Measurements from ENCODE around the gene EFTUD2.

Gene EFTUD2

DNA sequence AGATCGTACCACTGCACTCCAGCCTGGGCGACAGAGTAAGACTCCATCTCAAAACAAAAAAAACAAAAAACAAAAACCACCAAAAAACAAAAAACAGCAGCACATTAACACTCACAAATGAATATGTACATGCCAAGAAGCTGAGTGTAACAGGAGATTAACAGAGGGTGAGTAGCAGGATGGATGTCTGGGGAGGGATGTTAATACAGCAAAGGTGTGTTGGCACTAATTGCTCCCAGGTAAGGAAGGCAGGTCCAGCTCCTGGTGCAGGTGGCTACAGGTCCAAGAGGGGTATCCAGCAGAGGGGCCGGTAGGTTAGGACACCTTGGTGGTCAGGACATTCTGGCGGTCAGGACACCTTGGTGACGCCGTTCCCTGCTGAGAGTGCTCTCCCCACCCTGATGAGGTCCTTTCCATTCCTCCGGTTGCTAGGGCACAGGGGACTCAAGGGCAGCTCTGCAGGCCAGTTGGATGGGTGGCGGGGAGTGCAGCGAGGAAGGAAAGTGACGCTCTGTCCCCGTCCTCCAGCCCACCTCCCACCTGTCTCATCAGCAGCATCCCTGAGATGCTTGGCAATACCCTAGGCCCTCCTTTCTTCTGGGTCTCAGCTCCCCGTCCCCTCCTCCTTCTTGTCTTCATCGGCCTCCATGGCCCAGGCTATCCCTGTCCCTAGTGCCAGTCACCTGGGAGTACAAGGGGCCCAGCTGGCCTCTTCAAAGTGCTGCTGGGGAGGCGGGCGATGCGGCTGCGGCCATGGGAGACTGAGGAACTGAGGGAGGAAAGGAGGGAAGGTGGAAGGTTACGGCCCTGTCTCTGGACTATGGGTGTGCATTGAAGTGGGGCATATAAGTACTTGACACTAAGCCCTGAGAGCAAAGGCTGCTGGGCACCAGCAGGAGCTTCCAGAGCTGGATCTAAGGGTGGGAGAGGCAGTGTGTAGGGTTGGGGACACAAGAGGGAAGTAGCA lies 26.8 kb upstream of the EFTUD2 start:
- no peak for DNase-seq (ENCODE audit: low spot score)

DNA sequence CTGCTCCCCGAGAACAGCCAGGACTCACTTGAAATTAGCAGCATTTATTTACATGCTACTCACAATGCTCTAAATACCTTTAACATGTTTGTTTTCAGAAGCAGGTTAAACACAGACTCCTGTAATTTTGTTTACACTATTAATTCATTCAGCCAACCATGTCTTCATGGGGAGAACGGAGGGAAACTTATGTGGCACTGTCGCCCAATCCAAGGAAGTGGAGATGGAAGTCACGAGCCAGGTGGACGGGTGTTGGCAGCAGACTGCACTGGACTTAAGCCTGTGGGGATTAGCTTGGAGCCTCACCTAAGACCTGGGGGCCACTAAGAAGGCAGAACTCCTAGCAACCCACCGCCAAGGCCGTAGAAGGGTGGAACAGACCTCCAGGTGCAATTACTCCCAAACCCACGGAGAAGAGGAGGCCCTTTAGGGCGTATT lies 24.9 kb upstream of the EFTUD2 start:
- no peak for DNase-seq (ENCODE audit: low spot score)

DNA sequence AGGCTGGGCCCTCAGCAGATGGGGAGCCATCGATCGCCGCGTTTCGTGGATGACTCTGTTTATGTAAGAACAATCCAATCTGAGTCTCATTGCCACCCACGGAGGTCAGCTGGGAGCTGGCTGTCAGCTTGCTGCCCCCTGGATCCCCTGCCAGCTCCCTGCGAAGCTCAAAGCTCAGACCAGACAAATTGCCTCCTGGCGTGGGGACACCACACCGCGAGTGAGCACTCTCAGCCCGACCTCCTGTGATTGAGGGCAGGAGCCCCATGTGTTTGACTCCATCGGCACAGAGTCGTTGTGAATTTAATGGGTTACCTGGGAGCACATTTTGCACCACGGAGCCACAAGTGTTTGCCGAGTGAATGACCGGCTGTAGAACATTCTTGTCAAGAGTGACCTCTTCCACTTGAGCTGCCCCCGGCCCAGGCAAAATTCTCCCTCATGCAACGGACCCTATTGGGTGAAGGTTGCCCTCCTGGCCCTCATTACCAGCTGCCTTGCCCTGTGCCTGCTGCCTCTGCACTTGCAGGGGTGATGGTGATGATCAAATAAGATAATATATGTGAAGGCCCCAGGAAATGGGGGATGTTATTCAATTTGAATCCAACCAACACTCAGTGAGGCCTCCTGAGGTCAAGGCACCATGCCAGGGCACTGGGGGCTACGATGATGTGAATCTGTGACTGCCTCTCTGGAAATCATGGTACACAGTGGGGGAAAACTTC lies 23.7 kb upstream of the EFTUD2 start:
- DNase-seq (ENCODE audit: low spot score), result no peak

DNA sequence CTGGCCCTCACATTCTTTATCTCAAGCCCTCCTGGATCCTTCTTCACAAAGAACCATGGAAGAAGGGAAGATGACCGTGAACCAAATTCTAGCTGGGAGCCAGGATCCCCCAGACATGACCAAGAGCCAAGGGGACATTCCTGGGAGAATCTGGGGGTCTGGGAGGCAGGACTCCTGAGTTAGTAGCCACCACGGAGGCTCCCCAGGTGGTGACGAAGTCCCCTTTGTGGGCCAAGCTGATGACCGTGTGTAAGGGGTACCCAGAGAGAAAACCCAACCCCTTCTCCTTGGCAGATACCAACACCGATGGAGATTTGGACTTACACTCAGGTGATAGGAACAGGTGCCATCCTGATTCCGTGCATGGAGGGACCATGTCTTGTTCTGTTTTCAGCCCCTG lies 22.9 kb upstream of the EFTUD2 start:
- no peak for DNase-seq (ENCODE audit: low spot score)

DNA sequence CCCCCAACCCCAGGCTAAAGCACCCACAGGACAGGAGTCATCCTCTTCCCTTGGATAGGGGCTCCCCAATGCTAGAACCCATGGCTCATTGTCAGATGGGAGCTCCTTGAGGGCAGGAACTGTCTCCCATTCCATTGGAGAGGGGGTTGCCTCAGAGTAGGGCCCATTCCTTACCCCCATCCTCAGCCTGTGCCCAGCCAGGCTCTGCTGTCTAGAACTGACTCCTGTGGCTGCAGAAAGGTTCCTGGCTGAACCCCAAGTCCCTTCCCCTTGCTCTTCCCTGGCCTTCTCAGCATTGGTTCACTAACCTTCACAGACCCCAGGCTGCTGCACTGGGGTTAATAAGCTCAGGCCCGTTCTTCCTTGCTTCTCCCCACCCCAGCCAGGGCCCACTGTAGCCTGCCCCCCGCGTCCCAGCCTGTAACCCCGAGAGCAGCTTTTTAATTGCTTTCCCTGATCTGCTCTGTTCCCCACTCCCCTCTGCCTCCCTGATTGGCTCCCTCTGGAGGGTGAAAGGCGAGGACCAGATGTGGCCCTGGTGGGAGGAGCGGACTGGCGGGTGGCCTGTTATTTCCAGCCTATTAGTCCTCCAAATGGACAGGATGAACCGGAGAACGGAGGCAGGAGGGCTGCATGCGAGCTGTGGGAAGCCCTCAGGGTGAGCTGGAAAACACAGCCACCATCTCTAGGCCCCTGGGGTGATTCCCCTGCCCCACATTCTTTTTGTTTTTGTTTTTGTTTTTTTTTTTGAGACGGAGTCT lies 22.1 kb upstream of the EFTUD2 start:
- DNase-seq (ENCODE audit: low spot score), result no peak

DNA sequence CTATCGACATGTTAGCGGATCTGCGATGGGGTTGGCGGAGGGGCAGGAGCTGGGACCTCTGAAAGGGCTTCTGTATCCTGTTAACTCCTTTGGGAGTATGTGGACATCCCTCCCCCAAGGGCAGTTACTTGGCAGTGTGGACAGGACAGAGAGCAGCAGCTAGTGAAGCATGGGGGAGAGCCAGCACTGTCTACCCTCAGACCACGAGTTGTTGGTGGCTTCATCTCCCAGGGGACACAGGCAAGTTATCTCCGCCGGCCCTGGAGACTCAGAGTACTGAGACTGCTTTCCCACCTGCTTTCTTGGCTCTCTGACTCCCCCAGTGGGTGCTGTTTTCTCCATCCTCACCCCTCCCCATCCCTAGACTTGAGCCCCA lies 21.3 kb upstream of the EFTUD2 start:
- no peak for DNase-seq (ENCODE audit: low spot score)

DNA sequence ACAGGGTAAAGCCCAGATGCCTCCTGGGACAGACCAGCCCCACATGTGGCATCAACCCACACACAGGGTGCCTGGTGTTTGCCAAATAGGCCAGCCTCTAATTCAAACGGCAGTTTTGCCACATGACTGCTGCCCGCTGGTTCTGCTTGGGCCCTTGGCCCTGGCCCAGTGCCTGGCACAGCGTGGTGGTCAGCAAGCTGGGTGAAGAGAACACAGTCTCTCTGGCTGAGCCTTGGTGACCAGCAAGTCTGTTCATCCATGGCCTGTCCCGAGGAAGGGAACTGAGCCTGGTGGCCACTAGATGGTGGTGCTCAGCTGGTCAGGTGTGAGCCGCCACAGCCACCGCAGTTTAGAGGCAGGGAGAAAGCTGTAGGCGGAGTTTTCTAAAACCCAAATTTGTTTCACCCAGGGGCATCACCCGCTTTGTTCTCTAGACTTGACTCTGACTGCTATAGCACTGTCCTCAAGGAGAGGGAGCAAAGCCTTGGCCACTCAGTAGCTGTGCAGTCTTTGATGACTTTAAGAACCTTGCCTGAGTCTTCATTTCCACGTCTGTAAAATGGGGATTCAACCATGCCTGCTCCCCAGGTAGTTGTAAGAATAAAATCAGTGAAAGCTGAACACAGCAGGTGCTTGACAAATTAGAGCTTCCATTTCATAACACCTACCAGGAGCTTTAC lies 20.8 kb upstream of the EFTUD2 start:
- peak; percentile 79 for DNase-seq (ENCODE audit: low spot score)

DNA sequence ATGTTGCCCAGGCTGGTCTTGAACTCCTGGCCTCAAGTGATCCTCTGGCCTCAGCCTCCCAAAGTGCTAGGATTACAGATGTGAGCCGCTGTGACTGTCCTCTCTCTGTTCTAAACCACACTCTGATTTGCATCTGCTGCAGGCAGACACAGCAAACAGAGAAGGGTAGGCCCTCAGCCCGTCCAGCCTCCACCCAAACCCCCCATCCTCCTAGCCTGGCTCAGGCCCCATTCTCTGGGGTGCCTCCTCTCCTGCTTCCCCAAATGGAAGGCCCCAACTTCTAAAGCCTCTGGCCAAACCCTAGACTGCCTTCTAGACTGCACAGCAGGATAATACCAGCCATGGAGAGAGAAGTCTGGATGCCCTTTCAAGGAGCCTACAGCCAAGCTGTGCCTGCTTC lies 20.2 kb upstream of the EFTUD2 start:
- DNase-seq (ENCODE audit: low spot score), result no peak

DNA sequence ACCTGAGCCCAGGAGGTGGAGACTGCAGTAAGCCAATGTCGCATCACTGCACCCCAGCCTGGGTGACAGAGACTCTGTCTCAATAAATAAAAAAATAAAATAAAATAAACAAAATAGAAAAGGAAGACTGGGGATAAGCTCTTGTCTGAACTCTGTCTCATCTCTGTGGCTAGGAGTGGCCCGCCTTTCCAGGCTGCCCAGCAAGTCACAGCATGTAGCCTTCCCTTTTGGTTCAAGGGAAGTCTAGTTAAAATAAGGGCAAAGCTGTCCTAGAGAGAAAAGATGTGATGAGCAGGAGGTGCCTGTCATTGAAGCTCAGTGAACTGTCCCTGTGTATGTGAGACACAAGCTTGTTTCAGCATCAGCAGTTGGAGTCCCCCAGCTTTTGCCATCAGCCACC lies 18.8 kb upstream of the EFTUD2 start:
- DNase-seq (ENCODE audit: low spot score), result no peak

DNA sequence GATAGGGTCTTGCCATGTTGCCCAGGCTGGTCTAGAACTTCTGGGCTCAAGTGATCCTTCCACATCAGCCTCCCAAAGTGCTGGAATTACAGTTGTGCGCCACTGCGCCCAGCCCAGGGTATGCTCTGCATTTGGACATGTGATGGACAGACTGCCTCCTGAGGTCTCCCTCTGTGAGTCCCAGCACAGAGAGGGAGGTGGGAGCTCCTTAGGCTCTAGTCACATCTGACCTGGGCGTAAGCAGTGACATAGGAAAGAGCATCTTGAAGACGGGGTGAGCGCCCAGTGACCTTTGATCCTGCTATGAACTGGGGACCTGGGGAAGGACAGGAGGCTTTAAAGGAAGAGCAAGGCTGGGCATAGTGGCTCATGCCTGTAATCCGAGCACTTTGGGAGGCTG lies 18.2 kb upstream of the EFTUD2 start:
- no peak for DNase-seq (ENCODE audit: low spot score)

DNA sequence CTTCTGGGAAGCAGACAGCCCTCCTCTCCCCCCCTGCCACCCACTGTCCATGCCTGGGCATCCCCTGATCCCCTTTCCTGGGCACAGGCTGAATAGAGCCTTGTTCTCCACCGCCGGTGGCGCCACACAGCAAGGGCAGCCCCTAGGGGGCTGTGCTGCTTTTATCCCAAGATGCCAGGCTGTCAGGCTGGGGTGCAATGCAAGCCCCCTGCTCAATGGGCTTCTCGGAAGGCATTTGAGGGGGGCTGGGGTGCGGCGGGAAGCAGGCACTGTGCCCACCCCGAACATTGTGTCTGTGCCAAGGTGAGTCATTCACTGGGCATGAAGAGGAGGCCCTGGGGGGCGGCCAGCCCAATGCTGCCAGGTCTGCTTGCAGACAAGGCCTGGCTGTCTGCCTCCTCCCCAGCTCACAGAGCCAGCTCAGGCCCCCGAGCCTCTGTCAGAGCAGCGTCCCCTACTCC lies 17.6 kb upstream of the EFTUD2 start:
- DNase-seq (ENCODE audit: low spot score), result peak; percentile 39

DNA sequence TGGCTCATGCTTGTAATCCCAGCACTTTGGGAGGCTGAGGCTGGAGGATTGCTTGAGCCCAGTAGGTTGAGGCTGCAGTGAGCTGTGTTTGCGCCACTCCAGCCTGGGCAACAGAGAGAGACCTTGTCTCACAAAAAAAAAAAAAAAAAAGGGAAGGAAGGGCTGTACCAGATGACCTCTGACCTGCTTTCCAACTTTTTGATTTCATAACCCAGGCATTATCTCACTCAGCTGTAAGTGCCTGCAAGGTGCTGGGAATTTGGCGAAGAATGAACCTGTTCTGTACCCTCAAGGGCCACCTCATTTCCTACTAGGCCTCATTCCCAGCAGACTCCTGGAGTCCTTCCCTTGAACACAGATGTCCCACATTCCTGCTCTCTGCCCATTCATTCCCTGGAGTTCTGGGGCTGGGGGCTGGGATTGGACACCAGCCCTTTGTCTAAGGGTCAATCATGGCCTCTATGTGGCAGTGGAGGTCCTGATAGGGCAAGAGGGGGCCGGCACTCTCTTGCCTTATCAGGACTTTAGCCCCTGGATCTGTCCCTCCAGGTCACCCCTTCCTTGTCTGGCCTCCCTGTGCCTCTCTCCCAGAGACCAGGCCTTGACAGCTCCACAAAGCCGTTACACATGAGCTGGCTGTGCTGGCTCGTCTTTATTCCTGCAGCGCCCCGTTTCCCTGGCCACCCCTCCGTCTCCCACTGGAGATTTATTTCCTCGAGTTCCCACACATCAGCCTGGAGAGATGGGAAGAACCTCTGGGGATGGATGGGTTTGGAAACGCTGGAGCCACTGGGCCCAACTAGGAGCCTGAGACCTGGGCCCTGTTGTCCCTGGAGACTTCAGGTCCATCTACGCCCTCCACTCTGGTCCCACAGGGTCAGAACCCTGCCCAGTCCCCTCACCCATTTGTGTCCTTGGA lies 16.9 kb upstream of the EFTUD2 start:
- DNase-seq (ENCODE audit: low spot score), result no peak

DNA sequence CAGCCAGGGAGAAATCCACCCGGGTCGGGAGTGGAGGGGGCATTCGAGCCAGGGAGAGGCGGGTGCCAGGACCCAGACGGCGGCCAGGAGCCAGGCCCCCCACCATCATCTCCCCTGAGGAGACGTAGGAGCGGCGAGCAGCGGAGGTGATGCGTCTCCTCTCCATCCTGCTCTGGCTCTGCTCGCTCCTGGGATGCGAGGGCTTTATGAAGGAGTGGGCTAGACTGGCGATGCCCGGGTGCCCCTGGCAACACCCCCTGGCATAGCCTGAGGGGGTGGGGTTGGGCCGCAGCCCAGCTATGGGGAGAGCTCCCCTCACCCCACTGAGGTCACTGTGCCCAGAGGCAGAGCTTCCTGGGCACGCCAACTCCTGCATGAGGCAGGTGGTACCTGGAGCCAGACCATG lies 16.1 kb upstream of the EFTUD2 start, which contains the start of gene GFAP:
Gene GFAP (minus strand): TSS at position 180 of the 406 bp plus-strand sequence. CDS start 14 bp downstream, at position 166.
- DNase-seq (ENCODE audit: low spot score), result no peak

DNA sequence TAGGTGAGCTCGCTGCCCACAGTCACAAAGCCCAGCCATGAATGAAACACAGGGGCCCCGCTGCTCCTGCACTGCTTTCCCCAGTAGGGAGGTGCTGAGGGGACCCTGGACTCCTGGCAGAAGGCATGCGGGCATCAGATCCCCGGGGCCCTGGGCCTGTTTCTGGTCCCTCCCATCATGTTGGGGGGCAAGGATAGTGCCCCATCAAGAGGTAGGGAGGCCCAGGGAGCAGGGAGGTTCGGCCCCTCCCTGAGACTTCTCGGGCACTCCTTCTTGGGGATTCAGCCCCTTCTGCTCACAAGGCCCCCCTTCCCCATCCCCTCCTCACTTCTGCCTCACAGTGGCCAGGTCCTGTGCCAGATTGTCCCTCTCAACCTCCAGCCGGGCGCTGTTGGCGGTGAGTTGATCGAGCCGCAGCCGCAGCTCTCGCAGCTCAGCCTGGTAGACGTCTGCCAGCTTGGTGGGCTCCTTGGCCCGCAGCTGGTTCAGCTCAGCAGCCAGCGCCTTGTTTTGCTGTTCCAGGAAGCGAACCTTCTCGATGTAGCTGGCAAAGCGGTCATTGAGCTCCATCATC lies 15.5 kb upstream of the EFTUD2 start:
- DNase-seq (ENCODE audit: low spot score), result no peak

DNA sequence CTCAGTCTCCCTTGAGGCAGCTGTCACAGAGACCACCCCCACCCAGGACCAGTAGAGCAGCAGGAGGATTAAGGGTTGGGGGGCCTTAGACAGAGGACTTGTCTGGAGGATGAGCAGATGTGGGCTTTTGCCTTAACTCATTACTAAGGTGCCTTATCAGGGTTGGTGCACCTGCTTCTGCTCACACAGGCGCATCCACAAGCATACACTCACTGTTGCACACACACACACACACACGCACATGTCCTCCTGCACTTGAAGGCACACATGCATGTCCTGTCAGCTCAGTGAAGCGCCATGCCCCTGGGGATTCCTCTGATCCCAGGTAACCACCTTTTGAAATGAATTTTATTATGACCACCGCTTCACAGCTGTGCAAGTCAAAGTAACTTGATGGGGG lies 14.9 kb upstream of the EFTUD2 start:
- DNase-seq (ENCODE audit: low spot score), result no peak

DNA sequence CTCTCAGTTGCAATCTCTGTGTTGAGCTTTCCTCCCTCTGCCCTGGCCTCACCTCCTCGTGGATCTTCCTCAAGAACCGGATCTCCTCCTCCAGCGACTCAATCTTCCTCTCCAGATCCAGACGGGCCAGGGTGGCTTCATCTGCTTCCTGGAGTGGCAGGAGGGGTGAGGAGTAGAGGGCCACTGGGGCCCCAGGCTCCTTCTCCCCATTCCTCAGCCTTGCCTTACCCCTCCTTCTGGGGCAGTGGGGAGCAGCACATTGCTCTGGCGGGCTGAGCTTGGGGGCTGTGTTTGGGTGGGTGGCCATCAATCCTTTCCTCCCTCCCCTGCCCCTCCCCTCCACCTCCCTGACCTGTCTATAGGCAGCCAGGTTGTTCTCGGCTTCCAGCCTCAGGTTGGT lies 14.4 kb upstream of the EFTUD2 start:
- DNase-seq (ENCODE audit: low spot score), result no peak

DNA sequence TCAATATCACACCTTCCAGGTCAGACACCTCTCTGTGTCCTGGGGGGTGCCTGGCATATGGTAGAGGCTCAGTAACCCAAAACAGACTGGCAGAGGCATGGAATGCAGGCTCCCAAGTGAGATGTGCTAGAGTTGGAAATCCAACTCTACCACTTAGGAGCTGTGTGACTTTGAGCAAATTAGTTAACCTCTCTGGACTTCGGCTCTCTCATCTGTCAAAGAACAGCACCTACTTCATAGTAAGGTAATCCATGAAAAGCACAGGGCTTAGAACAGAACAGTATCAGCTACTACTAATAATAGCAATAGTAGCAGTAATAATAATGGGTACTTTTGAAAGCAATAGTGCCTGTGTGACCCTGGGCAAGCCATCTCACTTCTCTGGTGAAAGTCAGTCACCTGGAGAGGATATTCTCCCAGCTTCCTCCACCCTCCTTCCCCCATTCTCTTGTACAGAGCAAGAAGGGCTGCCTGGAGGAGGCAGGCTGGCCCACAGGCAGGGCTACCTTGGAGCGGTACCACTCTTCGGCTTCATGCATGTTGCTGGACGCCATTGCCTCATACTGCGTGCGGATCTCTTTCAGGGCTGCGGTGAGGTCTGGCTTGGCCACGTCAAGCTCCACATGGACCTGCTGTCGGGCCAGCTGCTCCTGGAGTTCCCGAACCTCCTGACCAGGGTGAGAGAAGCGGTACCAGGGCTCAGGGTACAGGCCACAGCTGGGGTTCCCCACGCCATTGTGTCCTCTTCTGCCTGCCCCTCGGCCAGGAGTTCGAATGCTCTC lies 13.7 kb upstream of the EFTUD2 start:
- no peak for DNase-seq (ENCODE audit: low spot score)

DNA sequence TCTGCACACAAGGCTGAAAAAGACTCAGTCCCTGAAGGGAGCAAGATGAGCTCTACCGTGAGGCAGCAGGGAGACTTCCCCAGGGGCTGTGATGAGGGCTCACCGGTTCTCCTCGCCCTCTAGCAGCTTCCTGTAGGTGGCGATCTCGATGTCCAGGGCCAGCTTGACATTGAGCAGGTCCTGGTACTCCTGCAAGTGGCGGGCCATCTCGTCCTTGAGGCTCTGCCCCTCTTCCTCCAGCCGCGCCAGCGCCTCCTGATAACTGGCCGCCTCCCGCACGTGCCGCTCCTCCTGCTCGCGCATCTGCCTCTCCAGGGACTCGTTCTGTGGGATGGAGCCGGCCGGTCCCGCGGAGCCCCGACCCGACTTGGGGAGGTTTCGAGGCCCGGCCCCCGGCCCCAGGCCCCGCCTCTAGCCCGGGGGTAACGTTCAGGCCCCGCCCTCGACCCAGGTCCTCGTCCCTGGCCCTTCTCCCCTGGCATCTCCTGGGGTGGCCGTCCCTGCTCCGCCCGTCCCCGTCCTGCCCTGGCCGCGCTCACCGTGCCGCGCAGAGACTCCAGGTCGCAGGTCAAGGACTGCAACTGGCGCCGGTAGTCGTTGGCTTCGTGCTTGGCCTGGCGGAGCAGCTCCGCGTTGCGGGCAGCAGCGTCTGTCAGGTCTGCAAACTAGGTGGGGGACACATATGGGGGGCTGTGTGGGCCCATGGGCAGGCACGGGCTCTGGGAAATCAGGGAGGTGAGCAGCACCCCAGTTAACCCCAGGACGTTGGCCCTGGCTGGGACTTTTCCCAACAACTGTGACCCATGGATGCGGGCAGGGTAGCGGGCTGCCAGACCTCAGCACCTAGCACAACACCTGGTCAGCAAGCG lies 12.1 kb upstream of the EFTUD2 start:
- no peak for DNase-seq (ENCODE audit: low spot score)

All from COLO829 (cell line).